HG03439 (cell line): ENCODE results near the gene KMT5B.

Experiments
- ATAC-seq: cut with Tn5 transposase; IDR thresholded peaks from one replicate; pipeline ENCODE4 v1.9.1; 2021; ENCODE audit warnings: mild to moderate bottlenecking, moderate library complexity; ENCODE audit not compliant: unreplicated experiment

KMT5B gene

GRCh38 chr11:68189082-68189481, 24.0 kb downstream of the KMT5B start:
- no peak for ATAC-seq

- ATAC-seq, result no peak
These were observed 27.0 kb downstream of the KMT5B start for GRCh38 chr11:68186061-68186460.

GRCh38 chr11:68181719-68182451, 31.2 kb downstream of the KMT5B start:
- no peak for ATAC-seq

- no peak for ATAC-seq
These were observed 33.2 kb downstream of the KMT5B start for GRCh38 chr11:68179847-68180246.

GRCh38 chr11:68177877-68178276, 35.2 kb downstream of the KMT5B start:
- no peak for ATAC-seq

GRCh38 chr11:68173926-68174325, 39.2 kb downstream of the KMT5B start:
- ATAC-seq, result no peak

GRCh38 chr11:68169442-68169841, 43.7 kb downstream of the KMT5B start:
- no peak for ATAC-seq

- ATAC-seq, result no peak
These were observed 44.4 kb downstream of the KMT5B start for GRCh38 chr11:68168694-68169093.

GRCh38 chr11:68167474-68167873, 45.6 kb downstream of the KMT5B start:
- ATAC-seq, result no peak

GRCh38 chr11:68166969-68167368, 46.1 kb downstream of the KMT5B start:
- no peak for ATAC-seq

GRCh38 chr11:68165601-68166000, 47.5 kb downstream of the KMT5B start:
- no peak for ATAC-seq

- ATAC-seq, result no peak
These were observed 48.7 kb downstream of the KMT5B start for GRCh38 chr11:68164437-68164836.

GRCh38 chr11:68163691-68164090, 49.4 kb downstream of the KMT5B start:
- no peak for ATAC-seq

GRCh38 chr11:68160100-68160695, 52.9 kb downstream of the KMT5B start:
- ATAC-seq, result no peak

- ATAC-seq, result no peak
These were observed 53.4 kb downstream of the KMT5B start for GRCh38 chr11:68159665-68160064.

GRCh38 chr11:68159161-68159560, 53.9 kb downstream of the KMT5B start:
- no peak for ATAC-seq

- ATAC-seq, result no peak
These were observed 54.5 kb downstream of the KMT5B start for GRCh38 chr11:68158580-68158979.

GRCh38 chr11:68153742-68154141, 59.4 kb downstream of the KMT5B start:
- ATAC-seq, result no peak

- no peak for ATAC-seq
These were observed 63.1 kb downstream of the KMT5B start for GRCh38 chr11:68150037-68150436.

- ATAC-seq, result no peak
These were observed 63.7 kb downstream of the KMT5B start for GRCh38 chr11:68149417-68149816.

- no peak for ATAC-seq
These were observed 64.2 kb downstream of the KMT5B start for GRCh38 chr11:68148879-68149278.

GRCh38 chr11:68148071-68148805, 64.9 kb downstream of the KMT5B start:
- no peak for ATAC-seq
